Keratinocyte (primary cell): ENCODE data around the gene SMAD3. TPM values are rescaled to one million over a fixed set of nuclear protein-coding genes. Genes with fewer than 3 reads are reported as not detected.

Experiments
- DNase-seq: peaks from one replicate; pipeline ENCODE4 v3.0.0-alpha.2; 2011; ENCODE audit warnings: low read depth, missing footprints, low spot score
- FAIRE-seq: peaks from 2 replicates; lab custom pipeline; 2011; peaks lifted over from hg19 to GRCh38; lab: Jason Lieb, UNC
- H2AFZ ChIP-seq: 2 replicates; pipeline ENCODE4 v1.6.0; 2012; ENCODE audit warnings: low read length, control low read depth, inconsistent platforms; ENCODE audit not compliant: control insufficient read depth
- H3K27ac ChIP-seq: 2 replicates; pipeline ENCODE4 v1.5.1; 2011; ENCODE audit warnings: low read length; ENCODE audit not compliant: control insufficient read depth, insufficient read depth
- H3K27me3 ChIP-seq: 3 replicates; pipeline ENCODE4 v1.6.0; 2011; ENCODE audit warnings: low read length; ENCODE audit not compliant: control insufficient read depth, insufficient read depth; ENCODE audit errors: extremely low read depth
- H3K36me3 ChIP-seq, 2 experiments: 2 replicates in 1 of 2; 3 replicates in 1 of 2; pipeline ENCODE4 v1.5.1; 2011; ENCODE audit warnings: low read length in 2 of 2, mild to moderate bottlenecking in 1 of 2; ENCODE audit not compliant: control insufficient read depth in 2 of 2, insufficient read depth in 2 of 2; ENCODE audit errors: extremely low read depth in 1 of 2
- H3K4me1 ChIP-seq: 3 replicates; pipeline ENCODE4 v1.5.1; 2011; ENCODE audit warnings: low read length; ENCODE audit not compliant: control insufficient read depth, insufficient read depth; ENCODE audit errors: extremely low read depth
- H3K4me2 ChIP-seq: 3 replicates; pipeline ENCODE4 v1.6.0; 2011; ENCODE audit warnings: low read depth, low read length; ENCODE audit not compliant: control insufficient read depth, insufficient read depth; ENCODE audit errors: extremely low read depth
- H3K4me3 ChIP-seq, 3 experiments: fragments of 200-600 bp in 1 of 3; sonication (generic) in 1 of 3; 2 replicates in 2 of 3; 3 replicates in 1 of 3; pipeline ENCODE4 v1.5.1; 2011 to 2016; ENCODE audit warnings: low read length in 3 of 3, mild to moderate bottlenecking in 3 of 3, control low read depth in 2 of 3, inconsistent platforms in 1 of 3, low read depth in 1 of 3, mixed read lengths in 1 of 3, mixed run types in 1 of 3, moderate library complexity in 1 of 3; ENCODE audit not compliant: control insufficient read depth in 2 of 3, insufficient read depth in 2 of 3; ENCODE audit errors: extremely low read depth in 1 of 3
- H3K79me2 ChIP-seq: 2 replicates; pipeline ENCODE4 v1.6.0; 2012; ENCODE audit warnings: low read length; ENCODE audit not compliant: control insufficient read depth, insufficient read depth
- H3K9ac ChIP-seq: 3 replicates; pipeline ENCODE4 v1.6.0; 2011; ENCODE audit warnings: low read length; ENCODE audit not compliant: control insufficient read depth, insufficient read depth; ENCODE audit errors: extremely low read depth
- H3K9me1 ChIP-seq: 3 replicates; pipeline ENCODE4 v1.6.0; 2011; ENCODE audit warnings: low read length; ENCODE audit not compliant: control insufficient read depth, insufficient read depth; ENCODE audit errors: extremely low read depth
- H3K9me3 ChIP-seq: 2 replicates; pipeline ENCODE4 v1.5.1; 2012; ENCODE audit warnings: low read depth, low read length; ENCODE audit not compliant: control insufficient read depth
- H4K20me1 ChIP-seq: 3 replicates; pipeline ENCODE4 v1.6.0; 2011; ENCODE audit warnings: low read length; ENCODE audit not compliant: control insufficient read depth, insufficient read depth; ENCODE audit errors: extremely low read depth
- CTCF ChIP-seq, 3 experiments: IDR thresholded peaks in 1 of 3; conservative IDR thresholded peaks in 1 of 3; optimal IDR thresholded peaks in 1 of 3; 2 replicates in 2 of 3; 3 replicates in 1 of 3; pipeline versions ENCODE3 to v1.5.1; 2011; ENCODE audit warnings: low read length in 3 of 3, mild to moderate bottlenecking in 3 of 3, moderate library complexity in 2 of 3, control low read depth in 1 of 3, inconsistent platforms in 1 of 3; ENCODE audit not compliant: insufficient read depth in 2 of 3; ENCODE audit errors: extremely low read depth in 1 of 3
- EZH2 ChIP-seq: IDR thresholded peaks from one replicate; pipeline ENCODE4 v1.6.1; 2012; ENCODE audit warnings: inconsistent platforms, mild to moderate bottlenecking, low read length, moderate library complexity
- dilution Hi-C: fragments of 300-500 bp; cut with MboI; formaldehyde crosslinking; loops from one replicate; pipeline ENCODE4 v1.7.0; 2020; ENCODE audit warnings: low sequenced_read_pairs; ENCODE audit not compliant: extremely low pct_ligation_motif_present
- polyA plus RNA-seq, 5 experiments: library from polyadenylated mRNA; depleted of rRNA in 3 of 5; stranded (reverse) in 3 of 5; stranded (forward) in 1 of 5; unstranded in 1 of 5; fragments of >200 nt; gene quantifications; 1 replicate in 1 of 5; 2 replicates in 3 of 5; 3 replicates in 1 of 5; pipeline versions ENCODE4 v1.2.1 to v1.2.3, GENCODE V29; 2011 to 2012; ENCODE audit warnings: missing spikeins in 2 of 5, low read depth in 1 of 5, low replicate concordance in 1 of 5

Gene SMAD3
- polyA plus RNA-seq, 1 donor (not counting 4 experiments of a cell fraction or from before 2014, with no cell fraction given): 33.7 TPM

- H3K4me2 ChIP-seq: no peak overlapping the region
- H3K9ac ChIP-seq: no peak overlapping the region
- dilution Hi-C loops: no loop called here
- no peak for TF ChIP-seq EZH2
- peaks cover 59% of the 10 kb centered on the region for H3K4me1 ChIP-seq
- H3K9me1 ChIP-seq: peaks cover 5% of the 10 kb centered on the region
- no peak overlapping the region for H3K4me3 ChIP-seq
- no peak for DNase-seq
- no peaks in the 10 kb centered on the region for H3K9me3 ChIP-seq
- H3K27ac ChIP-seq: no peak overlapping the region
- no peak for FAIRE-seq
- H2AFZ ChIP-seq: no peak overlapping the region
- H4K20me1 ChIP-seq: no peaks in the 10 kb centered on the region
- H3K36me3 ChIP-seq: peaks cover 40 to 66% of the 10 kb centered on the region in 2 experiments
- no peaks in the 10 kb centered on the region for H3K27me3 ChIP-seq
- peaks cover 30% of the 10 kb centered on the region for H3K79me2 ChIP-seq
Observed at GRCh38 chr15:67171471-67171870, 106.1 kb downstream of the SMAD3 start.

GRCh38 chr15:67172172-67172571 lies 106.8 kb downstream of the SMAD3 start:
- no peaks in the 10 kb centered on the region for H3K27me3 ChIP-seq
- H3K9me1 ChIP-seq: peaks cover 5% of the 10 kb centered on the region
- peaks cover 27% of the 10 kb centered on the region for H3K79me2 ChIP-seq
- peaks cover 35 to 65% of the 10 kb centered on the region in 2 experiments for H3K36me3 ChIP-seq
- H3K9ac ChIP-seq: no peak overlapping the region
- TF ChIP-seq CTCF (optimal IDR thresholded peaks at IDR 0.05 in 1 of 3, IDR thresholded peaks at IDR 0.05 in 1 of 3, conservative IDR thresholded peaks at IDR 0.05 in 1 of 3; ENCODE audit: extremely low read depth in 1 of 3, insufficient read depth in 2 of 3, low read length in 3 of 3) (no peak), EZH2 (no peak)
- H3K4me1 ChIP-seq: peaks cover 58% of the 10 kb centered on the region
- no peaks in the 10 kb centered on the region for H4K20me1 ChIP-seq
- peak overlapping the region in 1 of 3 experiments; percentile 9 for H3K4me3 ChIP-seq
- no peaks in the 10 kb centered on the region for H3K9me3 ChIP-seq
- DNase-seq (no peak), FAIRE-seq (no peak)
- peak overlapping the region; percentile 32 for H3K27ac ChIP-seq
- dilution Hi-C loops: no loop called here
- no peak overlapping the region for H3K4me2 ChIP-seq
- H2AFZ ChIP-seq: no peak overlapping the region

GRCh38 chr15:67173005-67173404 lies 107.6 kb downstream of the SMAD3 start:
- Histone ChIP-seq H3K27ac (no peak overlapping the region), H3K9me3 (no peaks in the 10 kb centered on the region), H3K4me3 (no peak overlapping the region), H3K27me3 (no peaks in the 10 kb centered on the region), H2AFZ (no peak overlapping the region), H3K4me1 (peaks cover 52% of the 10 kb centered on the region), H3K4me2 (no peak overlapping the region), H3K79me2 (peaks cover 24% of the 10 kb centered on the region), H3K36me3 (peaks cover 31 to 60% of the 10 kb centered on the region in 2 experiments), H3K9ac (no peak overlapping the region), H4K20me1 (no peaks in the 10 kb centered on the region), H3K9me1 (peaks cover 3% of the 10 kb centered on the region)
- FAIRE-seq (no peak), DNase-seq (no peak)
- dilution Hi-C loops: no loop called here
- TF ChIP-seq EZH2 (no peak), CTCF (optimal IDR thresholded peaks at IDR 0.05 in 1 of 3, IDR thresholded peaks at IDR 0.05 in 1 of 3, conservative IDR thresholded peaks at IDR 0.05 in 1 of 3; ENCODE audit: extremely low read depth in 1 of 3, insufficient read depth in 2 of 3, low read length in 3 of 3) (no peak)
